A673 (cell line): ENCODE results near the gene TRPM2.

Experiments
- CTCF ChIP-seq: fragments of 300-800, 200-600 bp; sonication (generic); conservative IDR thresholded peaks from 2 replicates; pipeline ENCODE4 v1.5.1; 2017; ENCODE audit warnings: low read depth, mild to moderate bottlenecking, antibody characterized with exemption, low read length, moderate library complexity, mixed read lengths
- EZH2 ChIP-seq: fragments of 200-600 bp; sonication (generic); IDR thresholded peaks from 2 replicates; pipeline ENCODE4 v1.6.1; 2017; ENCODE audit warnings: borderline replicate concordance, low read depth, mild to moderate bottlenecking, mixed read lengths, antibody characterized with exemption, low read length; ENCODE audit not compliant: poor library complexity, severe bottlenecking

DNA sequence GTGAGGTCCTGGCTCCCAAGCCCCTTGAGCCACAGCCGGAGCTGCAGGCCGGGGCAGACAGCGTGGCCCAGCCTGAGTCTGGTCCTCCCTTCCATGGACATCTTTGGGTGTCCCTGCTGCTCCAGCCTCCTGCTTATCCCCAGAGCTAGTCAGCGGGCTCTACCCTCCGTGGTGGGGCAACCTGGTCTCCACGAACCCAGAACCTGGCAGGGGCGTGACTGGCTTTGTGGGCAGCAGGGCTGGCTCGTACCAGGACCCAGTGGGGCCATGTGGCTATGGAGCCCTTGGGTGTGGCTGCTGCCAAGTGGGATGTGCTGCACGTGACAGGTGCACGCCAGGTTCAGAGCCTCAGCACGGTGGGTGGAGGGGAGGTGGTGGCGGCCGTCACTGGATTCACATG is 32.6 kb upstream of the TRPM2 start:
- TF ChIP-seq EZH2 (no peak), CTCF (no peak)
